Pulmonary artery endothelial cell (primary cell): ENCODE results near the gene TMEM237. TPM values are rescaled to one million over a fixed set of nuclear protein-coding genes. Genes with fewer than 3 reads are reported as not detected.
"Not testable (repeated sequence)": the region's sequence is repeated elsewhere in the genome, so short reads cannot be mapped to it uniquely, and the experiment has no call there.

ENCODE experiments used
- DNase-seq: peaks from one replicate; pipeline ENCODE4 v3.0.0-alpha.2; 2011; ENCODE audit warnings: low read depth, low spot score
- total RNA-seq: library from RNA; depleted of rRNA; stranded (reverse); fragments of >200 nt; gene quantifications from 2 replicates; pipeline ENCODE4 v1.2.3, GENCODE V29; 2014

Gene TMEM237
- total RNA-seq, result 31.5 and 81.9 TPM in 2 replicates

- no peak for DNase-seq
These were observed at the start of gene TMEM237 for GRCh38 chr2:201643216-201643890. TMEM237 (minus strand) TSS chr2:201643503; CDS start chr2:201643400, 103 bp downstream.

- no peak for DNase-seq
These were observed 41.9 kb upstream of the TMEM237 start for GRCh38 chr2:201685156-201685555.

GRCh38 chr2:201680743-201681142 is 37.4 kb upstream of the TMEM237 start:
- DNase-seq, result no peak

GRCh38 chr2:201678401-201678800 is 35.1 kb upstream of the TMEM237 start:
- DNase-seq, result no peak

GRCh38 chr2:201675454-201675853 is 32.2 kb upstream of the TMEM237 start:
- DNase-seq, result no peak

- no peak for DNase-seq
These were observed 31.5 kb upstream of the TMEM237 start for GRCh38 chr2:201674794-201675193.

GRCh38 chr2:201674298-201674697 is 31.0 kb upstream of the TMEM237 start:
- no peak for DNase-seq

GRCh38 chr2:201673546-201673945 is 30.2 kb upstream of the TMEM237 start:
- DNase-seq, result no peak

- DNase-seq, result not testable (repeated sequence)
These were observed 27.9 kb upstream of the TMEM237 start for GRCh38 chr2:201671205-201671604.

- no peak for DNase-seq
These were observed 26.6 kb upstream of the TMEM237 start for GRCh38 chr2:201669865-201670264.

GRCh38 chr2:201668402-201668910 is 25.2 kb upstream of the TMEM237 start:
- no peak for DNase-seq

GRCh38 chr2:201664334-201664733 is 21.0 kb upstream of the TMEM237 start:
- no peak for DNase-seq

- no peak for DNase-seq
These were observed 18.1 kb upstream of the TMEM237 start for GRCh38 chr2:201661366-201661765.

GRCh38 chr2:201660293-201660895 is 17.1 kb upstream of the TMEM237 start:
- DNase-seq, result no peak

GRCh38 chr2:201656740-201657139 is 13.4 kb upstream of the TMEM237 start:
- no peak for DNase-seq

- no peak for DNase-seq
These were observed 12.8 kb upstream of the TMEM237 start for GRCh38 chr2:201656102-201656501.

- DNase-seq, result peak; percentile 74
These were observed 11.5 kb upstream of the TMEM237 start for GRCh38 chr2:201654616-201655384.

GRCh38 chr2:201653221-201653620 is 9.9 kb upstream of the TMEM237 start:
- DNase-seq, result no peak

- no peak for DNase-seq
These were observed 6.1 kb upstream of the TMEM237 start for GRCh38 chr2:201649442-201649841.

- DNase-seq, result no peak
These were observed 4.1 kb upstream of the TMEM237 start for GRCh38 chr2:201647431-201647830.

- DNase-seq, result no peak
These were observed 698 bp upstream of the TMEM237 start for GRCh38 chr2:201644001-201644400.

GRCh38 chr2:201642579-201643215 is 606 bp downstream of the TMEM237 start:
- peak; percentile 39 for DNase-seq
